GM19351 (cell line): ENCODE data around the gene TBR1.

Experiments used
- ATAC-seq: cut with Tn5 transposase; IDR thresholded peaks from one replicate; pipeline ENCODE4 v1.9.1; 2021; ENCODE audit warnings: mild to moderate bottlenecking, moderate library complexity; ENCODE audit not compliant: unreplicated experiment

Gene TBR1

DNA sequence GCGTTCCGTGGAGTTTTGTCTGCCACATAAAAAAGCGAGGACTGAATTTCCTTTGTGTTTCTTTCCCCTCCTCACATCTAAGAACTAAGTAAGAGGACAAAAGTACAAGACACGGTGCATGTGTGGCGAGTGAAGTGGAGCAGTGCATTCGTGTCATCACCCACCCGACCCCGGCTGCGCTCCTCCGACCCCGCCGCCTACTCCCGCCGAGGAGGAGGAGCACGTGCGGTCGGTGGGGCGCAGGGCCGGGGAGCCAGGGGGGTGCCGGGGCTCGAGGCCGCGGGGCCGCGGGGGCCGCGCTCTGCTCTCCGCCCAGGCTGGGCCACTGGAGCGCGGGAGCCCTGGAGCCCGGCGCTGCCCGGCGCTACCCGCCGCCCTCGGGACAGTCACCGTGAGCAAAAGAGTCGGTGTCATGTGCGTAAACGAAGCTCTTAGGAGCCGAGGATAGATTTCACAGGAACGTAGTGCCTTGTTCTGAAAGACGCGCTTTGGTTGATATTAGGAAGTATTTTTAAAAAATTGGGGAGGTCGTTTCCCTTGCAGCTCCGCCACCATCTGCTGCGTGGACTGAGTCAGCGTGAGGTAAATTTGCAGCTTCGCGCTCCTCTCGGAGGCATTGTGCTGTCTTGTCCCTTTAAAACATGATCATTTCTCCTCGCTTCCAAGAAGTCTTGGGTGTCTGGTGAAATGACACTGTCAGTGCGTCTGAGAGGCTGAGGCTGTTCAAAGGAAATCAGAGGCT is 11.0 kb downstream of the TBR1 start:
- no peak for ATAC-seq

DNA sequence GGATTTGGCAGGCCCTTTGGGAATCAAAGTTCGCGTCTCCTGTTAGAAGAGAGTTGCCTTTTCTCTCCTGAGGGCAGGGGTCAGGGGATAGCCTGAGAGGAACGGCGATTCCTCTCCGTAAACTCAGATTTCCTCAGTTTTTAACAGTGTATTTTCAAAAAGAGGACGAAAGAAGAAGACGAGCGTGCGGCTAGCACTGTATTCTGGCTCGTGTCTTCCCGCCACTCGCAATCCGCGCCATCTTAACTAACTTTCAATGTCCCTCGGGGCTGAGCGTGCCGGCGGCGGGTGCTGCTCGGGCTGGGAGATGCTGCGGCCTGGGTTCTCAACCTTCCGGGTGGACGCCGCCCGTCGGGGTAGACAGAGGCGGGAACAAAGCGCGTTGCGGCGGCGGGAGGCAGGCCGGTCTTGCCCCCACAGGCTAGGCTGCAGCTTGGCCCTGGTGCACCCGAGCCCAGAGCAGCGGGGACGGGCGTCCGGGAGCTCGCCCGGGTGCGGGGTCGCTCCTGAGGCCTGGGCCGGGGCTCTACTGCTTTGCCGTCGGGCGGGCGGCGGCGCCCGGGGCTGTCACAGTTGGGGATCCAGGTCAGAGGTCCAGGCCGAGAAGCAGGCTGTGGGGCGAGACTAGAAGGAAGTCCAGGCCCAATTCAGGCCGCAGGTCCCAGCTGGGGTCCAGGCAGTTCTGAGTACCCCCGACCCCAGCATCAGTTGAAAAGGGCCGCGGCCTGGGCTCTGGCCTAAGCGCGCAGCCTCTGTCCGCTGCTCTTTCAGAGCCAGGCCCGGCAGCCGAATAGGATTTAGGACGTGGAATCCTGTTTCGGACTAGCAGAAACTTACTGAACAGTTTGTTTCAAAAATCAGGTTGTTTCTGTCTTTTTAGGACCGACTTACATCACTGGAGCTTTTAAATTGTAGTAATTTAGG is 11.8 kb downstream of the TBR1 start:
- no peak for ATAC-seq

DNA sequence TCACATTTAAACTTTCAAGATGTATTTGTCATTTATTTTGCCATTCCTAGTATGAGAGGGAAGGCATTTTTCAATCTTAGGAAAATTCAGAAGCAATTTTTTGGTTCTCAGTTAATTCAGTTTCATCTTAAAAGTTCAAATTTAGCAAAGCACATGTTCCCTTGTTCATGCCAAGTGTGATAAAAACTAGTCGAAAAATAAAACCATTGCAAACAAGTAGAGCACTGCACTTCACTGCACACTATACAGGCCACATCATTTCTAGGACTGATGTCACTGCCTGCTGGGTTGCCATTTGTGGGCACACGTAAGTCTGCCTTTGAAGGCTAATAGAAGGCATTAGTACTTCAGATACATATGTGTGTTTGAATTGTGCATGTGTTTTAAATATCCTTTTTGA is 14.3 kb downstream of the TBR1 start:
- ATAC-seq: no peak

DNA sequence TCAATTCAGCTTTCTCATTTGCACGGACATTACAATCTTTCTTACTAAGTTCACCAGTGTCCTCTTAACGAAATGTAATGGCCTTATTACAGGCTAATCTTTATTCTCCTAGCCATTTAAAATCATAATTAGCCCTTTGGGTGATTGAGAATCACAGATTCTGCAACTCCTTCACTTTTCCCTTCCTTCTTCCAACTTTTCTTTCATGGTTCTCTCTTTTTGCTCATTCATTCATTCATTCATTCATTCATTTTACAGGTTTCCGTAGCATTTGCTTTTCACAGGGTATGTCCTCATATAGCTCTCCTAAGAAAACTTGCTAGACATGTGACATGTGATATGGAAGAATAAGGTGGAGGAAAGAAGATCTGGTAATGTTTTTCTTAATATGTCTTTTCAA is 16.0 kb downstream of the TBR1 start:
- no peak for ATAC-seq

DNA sequence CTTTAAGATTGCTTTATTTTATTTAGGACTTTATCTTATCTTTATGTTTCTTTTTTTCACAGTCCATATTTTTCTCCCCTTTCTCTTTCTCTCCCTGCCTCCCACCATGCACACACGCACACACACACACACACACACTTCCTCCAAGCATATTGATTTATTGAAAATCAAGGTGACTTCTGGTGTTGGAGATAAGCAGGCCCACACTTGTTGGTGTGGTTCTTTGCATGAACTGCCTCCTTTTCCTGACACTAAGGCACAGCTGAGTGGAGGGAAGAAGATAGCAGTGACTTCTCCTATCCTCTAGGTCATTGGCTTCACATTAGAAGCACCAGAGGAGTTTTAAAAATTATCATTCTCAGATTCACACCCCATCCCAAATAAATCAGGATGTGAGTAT is 18.0 kb downstream of the TBR1 start:
- ATAC-seq: no peak

DNA sequence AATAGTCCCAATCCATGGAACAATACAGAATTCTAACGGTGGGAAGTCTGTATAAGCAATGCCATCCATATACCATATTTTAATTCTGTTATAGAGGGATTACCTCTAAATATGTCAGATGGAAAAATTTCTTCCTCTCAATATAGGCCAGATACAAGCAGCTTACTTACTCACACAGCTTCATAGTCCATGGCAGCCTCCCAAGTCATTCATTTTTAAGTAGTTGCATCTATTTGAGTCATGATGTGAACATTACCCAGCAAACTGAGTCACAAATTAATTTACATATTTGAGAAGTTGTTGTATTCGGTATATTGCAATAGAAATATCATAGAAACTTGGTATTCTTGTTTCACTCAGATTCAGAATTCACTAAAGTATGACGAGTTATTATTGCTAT is 20.3 kb downstream of the TBR1 start:
- ATAC-seq: no peak

DNA sequence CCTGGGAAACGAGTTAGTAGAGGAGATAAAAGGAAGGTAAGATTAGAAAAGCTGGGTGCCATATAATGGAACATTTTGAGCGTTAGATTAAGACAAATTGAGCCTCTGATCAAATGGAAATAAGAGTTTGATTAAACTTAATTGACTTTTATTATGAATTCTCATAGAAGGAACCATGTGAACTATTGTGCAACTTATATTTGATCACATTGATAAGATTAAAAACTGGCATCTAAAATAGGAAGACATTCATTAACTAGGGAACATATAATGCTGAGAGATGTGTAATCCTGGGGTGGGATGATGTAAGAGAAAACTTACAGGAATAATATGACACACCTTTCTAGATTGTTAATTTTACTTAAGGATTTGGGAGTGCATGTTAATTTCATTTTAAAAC is 22.5 kb downstream of the TBR1 start:
- ATAC-seq: no peak

DNA sequence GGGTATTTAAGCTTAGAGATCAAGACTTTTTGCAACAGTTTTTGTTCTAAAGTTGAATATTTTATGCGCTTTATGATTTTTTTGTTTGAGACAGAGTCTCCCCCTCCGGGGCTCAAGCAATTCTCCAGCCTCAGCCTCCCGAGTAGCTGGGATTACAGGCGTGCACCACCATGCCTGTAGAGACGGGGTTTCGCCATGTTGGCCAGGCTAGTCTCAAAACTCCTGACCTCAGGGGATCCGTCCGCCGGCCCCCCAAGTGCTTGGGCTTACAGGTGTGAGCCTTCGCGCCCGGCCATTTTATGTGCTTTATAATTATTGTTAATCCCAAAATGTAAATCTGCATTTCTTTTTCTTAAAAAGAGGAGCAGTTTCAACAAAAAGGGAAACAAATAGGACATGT is 29.0 kb downstream of the TBR1 start:
- no peak for ATAC-seq

DNA sequence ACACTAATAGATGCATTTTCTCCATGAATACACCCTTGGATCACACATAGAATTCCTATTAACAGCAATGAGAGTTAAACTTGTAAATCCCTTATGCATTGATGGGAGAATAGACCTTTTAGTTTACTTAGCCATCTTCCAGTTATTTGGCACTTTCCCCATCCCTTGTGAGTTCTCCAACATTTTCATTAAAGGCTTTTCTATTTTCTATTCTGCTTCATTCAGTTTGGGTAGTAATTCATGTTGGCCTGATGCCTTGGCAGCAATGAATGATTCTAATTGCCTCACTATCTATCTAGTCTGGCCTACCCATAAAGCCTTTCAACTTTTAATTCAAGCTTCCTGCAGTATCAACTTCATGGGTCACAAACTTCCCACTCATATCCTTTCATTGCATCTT is 32.3 kb downstream of the TBR1 start:
- ATAC-seq: no peak

DNA sequence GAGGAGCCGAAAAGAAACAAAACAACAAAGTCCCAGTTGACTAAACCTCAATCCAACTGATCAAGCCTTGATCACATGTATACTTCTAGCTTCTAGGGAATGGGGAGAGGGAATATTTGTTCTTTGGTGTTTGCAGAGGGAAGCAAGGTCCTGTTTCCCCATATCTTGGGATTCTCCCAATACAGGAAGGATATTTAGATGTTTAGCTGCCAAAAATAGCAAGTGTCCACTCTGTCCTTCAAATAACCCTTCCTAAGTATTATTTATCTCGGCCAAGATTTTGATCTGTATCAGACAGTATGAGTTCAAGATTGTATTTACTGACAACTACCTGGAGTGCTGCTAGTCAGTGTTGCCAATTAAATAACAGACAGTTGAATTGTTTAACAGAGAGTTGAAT is 55.5 kb downstream of the TBR1 start:
- no peak for ATAC-seq

DNA sequence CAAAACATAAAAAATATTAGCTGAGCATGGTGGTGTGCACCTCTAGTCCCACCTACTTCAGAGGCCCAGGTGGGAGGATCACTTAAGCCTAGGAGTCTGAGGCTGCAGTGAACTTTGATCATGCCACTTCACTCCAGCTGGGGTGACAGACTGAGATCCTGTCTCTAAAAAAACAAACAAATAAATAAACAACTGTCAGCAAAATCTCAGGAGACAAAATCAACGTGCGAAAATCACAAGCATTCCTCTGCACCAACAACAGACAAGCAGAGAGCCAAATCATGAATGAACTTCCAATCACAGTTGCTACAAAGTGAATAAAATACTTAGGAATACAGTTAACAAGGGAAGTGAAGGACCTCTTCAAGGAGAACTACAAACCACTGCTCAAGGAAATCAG is 58.8 kb downstream of the TBR1 start:
- no peak for ATAC-seq
